ENCODE data around the gene PLEKHH3. TPM values are rescaled to one million over a fixed set of nuclear protein-coding genes. Genes with fewer than 3 reads are reported as not detected.

Gene PLEKHH3
- total RNA-seq, 1 experiment from 2014 or later: 26.2 TPM

GRCh38 chr17:42695500-42695899 is 18.7 kb upstream of the PLEKHH3 start:
- no peaks in the 10 kb centered on the region for H3K27me3 Mint-ChIP-seq (ENCODE audit: insufficient read depth, unreplicated experiment)
- intact Hi-C loops (cut with micrococcal nuclease; ENCODE audit: unreplicated experiment): no loop called here
- peaks cover 6% of the 10 kb centered on the region for H3K36me3 Mint-ChIP-seq (ENCODE audit: insufficient read depth, unreplicated experiment)
- TF ChIP-seq CTCF (IDR thresholded peaks at IDR 0.05; ENCODE audit: insufficient read depth in 1 of 2, low read depth in 1 of 2, low read length in 1 of 2, severe bottlenecking in 1 of 2, unreplicated experiment in 1 of 2): no peak
- no peak overlapping the region for H3K4me3 Mint-ChIP-seq (ENCODE audit: unreplicated experiment)
- ChIA-PET CTCF (no interaction called here), POLR2A (no interaction called here)
- no TSS peak for BruUV-seq (replicated peaks)
- Histone ChIP-seq H3K27me3 (replicated peaks; ENCODE audit: control insufficient read depth, insufficient read depth, low read length) (no peaks in the 10 kb centered on the region), H3K4me3 (ENCODE audit: low read depth, low read length) (no peak overlapping the region), H3K4me1 (no peaks in the 10 kb centered on the region), H3K36me3 (ENCODE audit: control insufficient read depth, insufficient read depth, low read length) (no peaks in the 10 kb centered on the region), H3K9me3 (no peaks in the 10 kb centered on the region)
- no peak for DNase-seq
- H3K4me1 Mint-ChIP-seq (ENCODE audit: low read depth, unreplicated experiment): no peaks in the 10 kb centered on the region
- no peaks in the 10 kb centered on the region for H3K9me3 Mint-ChIP-seq (ENCODE audit: unreplicated experiment)
- no peak overlapping the region for H3K27ac Mint-ChIP-seq (ENCODE audit: unreplicated experiment)

- no TSS peak for BruUV-seq (replicated peaks)
- Histone ChIP-seq H3K36me3 (ENCODE audit: control insufficient read depth, insufficient read depth, low read length) (no peaks in the 10 kb centered on the region), H3K4me3 (ENCODE audit: low read depth, low read length) (no peak overlapping the region), H3K27me3 (replicated peaks; ENCODE audit: control insufficient read depth, insufficient read depth, low read length) (no peaks in the 10 kb centered on the region), H3K4me1 (no peaks in the 10 kb centered on the region), H3K9me3 (no peaks in the 10 kb centered on the region)
- no peaks in the 10 kb centered on the region for H3K9me3 Mint-ChIP-seq (ENCODE audit: unreplicated experiment)
- TF ChIP-seq CTCF (IDR thresholded peaks at IDR 0.05; ENCODE audit: insufficient read depth in 1 of 2, low read depth in 1 of 2, low read length in 1 of 2, severe bottlenecking in 1 of 2, unreplicated experiment in 1 of 2): no peak
- peaks cover 6% of the 10 kb centered on the region for H3K36me3 Mint-ChIP-seq (ENCODE audit: insufficient read depth, unreplicated experiment)
- ChIA-PET CTCF (no interaction called here), POLR2A (no interaction called here)
- DNase-seq: no peak
- no peaks in the 10 kb centered on the region for H3K27me3 Mint-ChIP-seq (ENCODE audit: insufficient read depth, unreplicated experiment)
- H3K27ac Mint-ChIP-seq (ENCODE audit: unreplicated experiment): no peak overlapping the region
- H3K4me1 Mint-ChIP-seq (ENCODE audit: low read depth, unreplicated experiment): no peaks in the 10 kb centered on the region
- intact Hi-C loops (cut with micrococcal nuclease; ENCODE audit: unreplicated experiment): no loop called here
- no peak overlapping the region for H3K4me3 Mint-ChIP-seq (ENCODE audit: unreplicated experiment)
These were observed 17.7 kb upstream of the PLEKHH3 start for GRCh38 chr17:42694524-42694923.

GRCh38 chr17:42692489-42692888 is 15.7 kb upstream of the PLEKHH3 start:
- Histone ChIP-seq H3K36me3 (ENCODE audit: control insufficient read depth, insufficient read depth, low read length) (no peaks in the 10 kb centered on the region), H3K4me3 (ENCODE audit: low read depth, low read length) (no peak overlapping the region), H3K4me1 (no peaks in the 10 kb centered on the region), H3K27me3 (replicated peaks; ENCODE audit: control insufficient read depth, insufficient read depth, low read length) (no peaks in the 10 kb centered on the region), H3K9me3 (no peaks in the 10 kb centered on the region)
- Mint-ChIP-seq H3K27me3 (ENCODE audit: insufficient read depth, unreplicated experiment) (no peaks in the 10 kb centered on the region), H3K9me3 (ENCODE audit: unreplicated experiment) (no peaks in the 10 kb centered on the region), H3K27ac (ENCODE audit: unreplicated experiment) (no peak overlapping the region), H3K4me1 (ENCODE audit: low read depth, unreplicated experiment) (no peaks in the 10 kb centered on the region), H3K36me3 (ENCODE audit: insufficient read depth, unreplicated experiment) (peaks cover 6% of the 10 kb centered on the region), H3K4me3 (ENCODE audit: unreplicated experiment) (no peak overlapping the region)
- POLR2A ChIA-PET: no interaction called here
- no TSS peak for BruUV-seq (replicated peaks)
- intact Hi-C loops (cut with micrococcal nuclease; ENCODE audit: unreplicated experiment): no loop called here
- no peak for TF ChIP-seq CTCF (IDR thresholded peaks at IDR 0.05; ENCODE audit: insufficient read depth in 1 of 2, low read depth in 1 of 2, low read length in 1 of 2, severe bottlenecking in 1 of 2, unreplicated experiment in 1 of 2)
- DNase-seq: no peak
- CTCF ChIA-PET: no interaction called here

Measured in Caco-2 (cell line).